Muscle layer of colon (tissue), 2 donors: Measurements from ENCODE around the gene ACP5.
"Not testable (repeated sequence)": the region's sequence is repeated elsewhere in the genome, so short reads cannot be mapped to it uniquely, and the experiment has no call there.

Source experiments
- H3K27ac ChIP-seq: one replicate; pipeline ENCODE4 v1.7.0; 2013; ENCODE audit warnings: low read depth, mild to moderate bottlenecking, low read length, moderate library complexity
- H3K27me3 ChIP-seq, 2 donors: one replicate each; pipeline ENCODE4 v1.7.0; 2013; ENCODE audit warnings: low read length in 2 of 2, mild to moderate bottlenecking in 2 of 2; ENCODE audit not compliant: insufficient read depth in 2 of 2, control insufficient read depth in 1 of 2
- H3K36me3 ChIP-seq: one replicate; pipeline ENCODE4 v1.7.0; 2013; ENCODE audit warnings: mild to moderate bottlenecking, low read length; ENCODE audit not compliant: insufficient read depth
- H3K4me1 ChIP-seq: one replicate; pipeline ENCODE4 v1.7.0; 2013; ENCODE audit warnings: mild to moderate bottlenecking, low read length; ENCODE audit not compliant: insufficient read depth
- H3K4me3 ChIP-seq, 2 donors: one replicate each; pipeline ENCODE4 v1.7.0; 2013; ENCODE audit warnings: low read length in 2 of 2, low read depth in 1 of 2, mild to moderate bottlenecking in 1 of 2, moderate library complexity in 1 of 2
- H3K9ac ChIP-seq: one replicate; pipeline ENCODE4 v1.7.0; 2013; ENCODE audit warnings: low read length
- H3K9me3 ChIP-seq: one replicate; pipeline ENCODE4 v1.7.0; 2013; ENCODE audit warnings: mild to moderate bottlenecking, low read length
- donor health status: abdominal sarcoma.
- donor health status: Adenocarcinoma of cecum.

The ACP5 gene

DNA sequence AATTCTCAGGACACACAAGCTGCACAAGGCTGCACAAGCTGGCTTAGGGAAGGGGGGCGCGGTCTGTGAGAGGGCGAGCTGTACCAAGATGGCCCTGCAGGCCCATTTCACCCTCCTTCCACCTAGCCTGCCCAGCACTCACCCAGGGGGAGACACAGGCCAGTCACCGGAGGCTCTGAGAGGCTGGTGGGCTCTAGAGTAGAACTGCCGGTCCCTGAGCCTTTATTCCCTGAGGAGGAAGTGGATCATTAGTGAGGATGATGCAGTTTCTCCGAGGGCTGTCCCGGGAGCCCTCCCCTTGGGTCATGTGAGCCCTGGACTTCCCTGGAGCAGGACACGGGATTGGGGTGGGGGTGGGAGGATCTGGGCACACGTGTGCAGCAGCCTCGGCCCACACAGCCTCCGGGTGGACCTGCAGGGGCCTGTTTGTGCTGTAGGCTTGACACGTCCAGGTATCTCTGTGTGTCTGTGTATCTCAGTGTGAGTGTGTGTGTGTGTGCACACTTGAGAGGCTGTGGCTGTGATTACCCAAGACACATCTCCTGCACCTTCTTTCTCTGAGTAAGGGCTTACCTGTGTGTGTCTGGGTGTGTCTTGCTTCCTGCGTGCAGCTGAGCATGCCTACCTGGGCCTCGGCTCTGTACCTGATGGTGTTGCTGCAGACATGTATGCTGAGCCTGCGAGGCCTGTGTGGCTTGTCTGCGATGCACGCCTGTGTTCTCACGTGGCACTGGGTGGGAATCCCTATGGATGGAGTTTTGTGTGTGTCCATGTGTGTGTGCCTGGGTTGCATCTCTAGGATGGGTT is at the start of gene ACP5:
TSS of gene ACP5 (minus strand) at position 195 of the 807 bp plus-strand sequence. CDS start 328 bp downstream, outside the sequence.
- H3K27me3 ChIP-seq: peaks cover 0 to 14% of the 10 kb centered on the region in 2 donors
- no peaks in the 10 kb centered on the region for H3K9me3 ChIP-seq
- H3K36me3 ChIP-seq: no peaks in the 10 kb centered on the region
- H3K4me1 ChIP-seq: no peaks in the 10 kb centered on the region
- peak within 1 kb of the TSS; percentile 32 for H3K27ac ChIP-seq
- no peak within 1 kb of the TSS for H3K9ac ChIP-seq
- peak within 1 kb of the TSS; percentile 27 to 32 for H3K4me3 ChIP-seq

DNA sequence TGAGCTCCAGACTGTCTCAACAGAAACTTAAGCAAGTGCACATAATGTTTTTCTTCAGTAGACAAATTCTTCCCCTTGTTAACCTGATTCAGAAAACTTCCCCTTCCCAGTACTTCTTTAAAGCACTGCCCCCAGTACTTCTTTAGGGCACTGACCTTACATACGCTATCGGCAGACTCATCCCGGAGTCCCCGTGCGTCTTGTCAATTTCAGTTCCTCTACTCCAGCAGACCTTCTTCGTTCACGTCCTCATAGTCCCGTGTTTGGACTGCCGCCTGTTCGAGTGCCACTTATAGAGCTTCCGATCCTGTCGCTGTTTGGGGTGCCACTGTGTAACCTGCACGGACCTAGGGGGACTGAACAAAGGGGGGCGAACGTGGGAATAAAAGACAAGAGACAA is 48.8 kb upstream of the ACP5 start:
- Histone ChIP-seq H3K27ac (no peak overlapping the region), H3K9ac (no peak overlapping the region), H3K4me3 (no peak overlapping the region), H3K4me1 (peaks cover 6% of the 10 kb centered on the region), H3K9me3 (no peaks in the 10 kb centered on the region), H3K27me3 (no peaks in the 10 kb centered on the region), H3K36me3 (peaks cover under 1% of the 10 kb centered on the region)

DNA sequence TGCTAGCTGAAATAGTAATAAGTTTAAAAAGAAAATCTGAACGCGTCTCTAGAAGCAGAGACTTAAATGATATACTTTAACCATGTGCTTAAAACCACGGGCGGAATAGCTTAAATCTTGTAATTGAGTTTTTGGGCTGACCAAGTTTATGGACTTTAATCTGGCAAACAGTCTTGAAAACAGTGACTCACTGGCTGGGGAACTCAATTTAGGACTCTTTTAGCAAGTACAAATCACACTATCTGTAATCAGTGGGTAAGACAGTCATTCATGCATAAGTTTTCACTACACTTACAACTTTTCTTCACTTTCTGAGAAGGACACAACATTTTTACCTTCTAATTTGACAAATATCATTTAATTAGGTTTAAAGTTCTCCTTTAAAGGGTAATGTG is 46.6 kb upstream of the ACP5 start:
- Histone ChIP-seq H3K9me3 (no peaks in the 10 kb centered on the region), H3K9ac (no peak overlapping the region), H3K27ac (no peak overlapping the region), H3K4me3 (peak overlapping the region in 1 of 2 donors; percentile 27), H3K36me3 (peaks cover 20% of the 10 kb centered on the region), H3K27me3 (no peaks in the 10 kb centered on the region), H3K4me1 (peaks cover 6% of the 10 kb centered on the region)

DNA sequence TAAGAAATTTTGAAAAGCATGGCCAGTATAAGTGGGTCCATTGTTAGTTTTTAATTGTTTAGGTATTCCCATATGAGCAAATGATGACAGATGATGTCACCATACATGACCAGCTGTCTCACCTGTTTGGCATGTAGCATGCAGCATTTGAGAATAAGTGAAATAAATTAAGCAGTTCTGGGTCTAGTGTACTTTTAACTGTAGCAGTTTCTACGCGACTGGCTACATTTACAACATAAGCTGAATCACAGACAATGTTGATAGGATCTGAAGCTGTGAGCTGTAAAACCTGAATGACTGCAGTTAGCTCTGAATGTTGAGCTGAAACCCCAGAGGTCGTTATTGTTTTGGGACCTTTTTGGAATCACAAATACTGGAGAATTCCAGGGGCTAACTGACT is 45.0 kb upstream of the ACP5 start:
- H3K9ac ChIP-seq, H3K4me1 ChIP-seq, H3K4me3 ChIP-seq, H3K9me3 ChIP-seq, H3K27ac ChIP-seq, H3K27me3 ChIP-seq: not testable (repeated sequence)
- H3K36me3 ChIP-seq: peaks cover 32% of the 10 kb centered on the region

DNA sequence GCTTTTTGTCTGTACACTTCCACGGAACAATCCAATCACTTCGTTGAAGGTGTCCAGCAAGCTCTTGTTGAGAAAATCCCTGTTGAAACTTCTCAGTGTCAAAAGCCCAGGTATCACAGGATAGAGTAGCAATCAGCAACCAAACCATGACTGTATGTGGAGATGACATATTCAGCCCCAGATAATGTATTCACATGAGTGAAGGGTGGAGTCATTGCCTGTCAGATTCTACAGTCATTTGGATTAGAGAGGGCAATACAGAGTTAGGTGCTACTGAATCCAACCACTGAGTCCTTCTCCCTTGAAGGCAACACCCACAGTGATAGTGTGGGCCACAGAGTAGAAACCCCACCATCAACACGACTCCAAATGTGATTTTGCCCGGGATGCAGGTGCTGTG is 43.1 kb upstream of the ACP5 start:
- Histone ChIP-seq H3K36me3 (peaks cover 41% of the 10 kb centered on the region), H3K9me3 (peaks cover 15% of the 10 kb centered on the region), H3K9ac (no peak overlapping the region), H3K4me3 (no peak overlapping the region), H3K4me1 (peaks cover 6% of the 10 kb centered on the region), H3K27me3 (no peaks in the 10 kb centered on the region), H3K27ac (no peak overlapping the region)

DNA sequence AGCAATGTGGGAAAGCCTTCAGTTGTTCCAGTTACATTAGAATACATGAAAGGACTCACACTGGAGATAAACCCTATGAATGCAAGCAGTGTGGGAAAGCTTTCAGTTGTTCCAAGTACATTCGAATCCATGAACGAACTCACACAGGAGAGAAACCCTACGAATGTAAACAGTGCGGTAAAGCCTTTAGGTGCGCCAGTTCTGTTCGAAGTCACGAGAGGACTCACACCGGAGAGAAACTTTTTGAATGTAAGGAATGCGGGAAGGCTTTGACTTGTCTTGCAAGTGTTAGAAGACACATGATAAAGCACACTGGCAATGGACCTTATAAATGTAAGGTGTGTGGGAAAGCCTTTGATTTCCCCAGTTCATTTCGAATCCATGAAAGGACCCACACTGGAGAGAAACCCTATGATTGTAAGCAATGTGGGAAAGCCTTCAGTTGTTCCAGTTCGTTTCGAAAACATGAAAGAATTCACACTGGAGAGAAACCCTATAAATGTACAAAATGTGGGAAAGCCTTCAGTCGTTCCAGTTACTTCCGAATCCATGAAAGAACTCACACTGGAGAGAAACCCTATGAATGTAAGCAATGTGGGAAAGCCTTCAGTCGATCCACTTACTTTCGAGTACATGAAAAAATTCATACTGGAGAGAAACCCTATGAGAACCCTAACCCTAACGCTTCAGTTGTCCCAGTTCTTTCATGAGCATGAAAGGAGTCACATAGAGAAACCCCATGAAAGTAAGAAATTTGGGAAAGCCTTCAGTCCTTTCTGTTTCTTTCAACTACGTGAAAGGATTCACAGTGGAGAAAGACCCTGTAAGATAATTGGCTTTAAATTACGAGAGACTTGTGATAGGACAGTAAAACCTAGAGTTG is 40.0 kb upstream of the ACP5 start:
- H3K27ac ChIP-seq: no peak overlapping the region
- peaks cover 41% of the 10 kb centered on the region for H3K36me3 ChIP-seq
- H3K27me3 ChIP-seq: no peaks in the 10 kb centered on the region
- H3K9me3 ChIP-seq: peaks cover 15% of the 10 kb centered on the region
- H3K4me3 ChIP-seq: no peak overlapping the region
- no peaks in the 10 kb centered on the region for H3K4me1 ChIP-seq
- no peak overlapping the region for H3K9ac ChIP-seq

DNA sequence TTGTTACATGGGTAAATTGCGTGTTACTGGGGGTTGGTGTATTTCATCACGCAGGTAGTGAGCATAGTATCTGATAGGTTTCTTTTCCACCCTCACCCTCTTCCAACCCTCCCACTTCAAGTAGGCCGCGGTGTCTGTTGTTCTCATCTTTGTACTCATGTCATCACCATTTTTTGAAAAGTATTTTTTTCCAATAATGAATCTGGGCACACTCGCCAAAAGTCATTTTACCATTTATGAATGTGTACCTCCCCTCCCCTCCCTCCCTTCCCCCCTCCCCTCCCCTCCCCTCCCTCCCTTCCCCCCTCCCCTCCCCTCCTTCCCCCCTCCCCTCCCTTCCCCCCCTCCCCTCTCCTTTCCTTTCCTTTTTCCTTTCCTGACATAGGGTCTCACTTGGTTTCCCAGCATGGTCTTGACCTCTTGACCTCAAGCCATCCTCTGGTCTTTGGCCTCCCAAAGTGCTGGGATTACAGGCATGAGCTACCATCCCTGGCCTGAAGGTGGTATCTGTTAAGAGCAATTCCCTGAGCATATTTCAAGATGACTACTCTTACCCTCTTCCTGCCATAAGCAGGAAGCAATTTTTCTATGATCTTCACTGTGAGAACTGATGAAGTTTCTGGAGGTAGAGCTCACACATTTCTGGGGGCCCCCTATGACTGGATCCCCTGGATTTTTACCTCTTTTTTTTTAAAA is 35.5 kb upstream of the ACP5 start:
- Histone ChIP-seq H3K4me3 (no peak overlapping the region), H3K9ac (no peak overlapping the region), H3K27ac (no peak overlapping the region), H3K9me3 (peaks cover 13% of the 10 kb centered on the region), H3K36me3 (peaks cover 15% of the 10 kb centered on the region), H3K4me1 (no peaks in the 10 kb centered on the region), H3K27me3 (no peaks in the 10 kb centered on the region)

DNA sequence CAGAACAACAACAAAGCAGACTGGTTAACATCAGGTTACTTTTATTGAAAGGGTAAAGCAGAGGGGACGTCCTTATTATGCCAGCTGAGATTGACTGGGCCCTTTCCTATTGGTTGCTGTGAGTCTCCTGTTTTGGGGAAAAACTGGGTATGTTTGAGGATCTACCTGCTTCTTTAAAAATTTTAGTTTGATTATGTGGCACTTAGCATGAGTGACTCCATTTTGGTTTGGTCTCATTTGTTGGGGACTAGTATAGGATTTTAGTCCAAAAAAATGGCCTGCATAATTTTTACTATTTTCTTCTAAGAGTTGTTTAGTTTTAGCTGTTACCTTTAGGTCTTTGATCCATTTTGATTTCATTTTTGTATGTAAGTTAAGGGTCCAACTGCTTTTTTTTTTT is 34.3 kb upstream of the ACP5 start:
- Histone ChIP-seq H3K36me3 (peaks cover 3% of the 10 kb centered on the region), H3K4me3 (no peak overlapping the region), H3K27ac (no peak overlapping the region), H3K4me1 (no peaks in the 10 kb centered on the region), H3K27me3 (no peaks in the 10 kb centered on the region), H3K9me3 (peaks cover under 1% of the 10 kb centered on the region), H3K9ac (no peak overlapping the region)

DNA sequence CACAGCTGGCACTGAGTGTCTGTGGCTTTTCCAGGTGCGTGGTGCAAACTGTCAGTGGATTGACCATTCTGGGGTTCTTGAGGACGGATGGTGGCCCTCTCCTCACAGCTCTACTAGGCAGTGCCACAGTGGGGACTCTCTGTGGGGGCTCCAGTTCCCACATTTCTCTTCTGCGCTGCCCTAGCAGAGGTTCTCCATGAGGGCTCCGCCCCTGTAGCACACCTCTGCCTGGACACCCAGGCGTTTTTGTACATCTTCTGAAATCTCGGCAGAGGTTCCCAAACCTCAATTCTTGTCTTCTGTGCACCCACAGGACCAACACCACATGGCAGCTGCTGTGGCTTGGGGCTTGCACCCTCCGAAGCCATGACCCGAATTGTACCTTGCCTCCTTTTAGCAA is 29.0 kb upstream of the ACP5 start:
- H3K9me3 ChIP-seq: no peaks in the 10 kb centered on the region
- peaks cover 10% of the 10 kb centered on the region for H3K36me3 ChIP-seq
- H3K27me3 ChIP-seq: no peaks in the 10 kb centered on the region
- no peak overlapping the region for H3K4me3 ChIP-seq
- H3K9ac ChIP-seq: no peak overlapping the region
- no peak overlapping the region for H3K27ac ChIP-seq
- H3K4me1 ChIP-seq: no peaks in the 10 kb centered on the region

DNA sequence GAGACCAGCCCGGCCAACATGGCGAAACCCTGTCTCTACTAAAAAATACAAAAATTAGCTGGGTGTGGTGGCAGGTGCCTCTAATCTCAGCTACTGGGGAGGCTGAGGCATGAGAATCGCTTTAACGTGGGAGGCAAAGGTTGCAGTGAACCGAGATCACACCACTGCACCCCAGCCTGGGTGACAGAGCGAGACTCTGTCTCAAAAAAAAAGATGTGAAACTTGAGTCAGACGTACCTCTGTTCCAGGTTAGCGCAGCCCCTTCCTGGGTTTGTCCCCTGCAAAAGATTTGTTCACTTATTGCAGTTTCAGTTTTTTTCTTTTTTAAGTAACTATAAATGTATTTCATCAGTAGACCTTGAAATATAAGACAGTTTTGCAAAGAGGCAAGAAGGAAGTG is 22.3 kb upstream of the ACP5 start:
- H3K4me3 ChIP-seq, H3K27me3 ChIP-seq, H3K9me3 ChIP-seq, H3K9ac ChIP-seq, H3K27ac ChIP-seq: not testable (repeated sequence)
- H3K4me1 ChIP-seq: peaks cover 11% of the 10 kb centered on the region
- peaks cover 19% of the 10 kb centered on the region for H3K36me3 ChIP-seq

DNA sequence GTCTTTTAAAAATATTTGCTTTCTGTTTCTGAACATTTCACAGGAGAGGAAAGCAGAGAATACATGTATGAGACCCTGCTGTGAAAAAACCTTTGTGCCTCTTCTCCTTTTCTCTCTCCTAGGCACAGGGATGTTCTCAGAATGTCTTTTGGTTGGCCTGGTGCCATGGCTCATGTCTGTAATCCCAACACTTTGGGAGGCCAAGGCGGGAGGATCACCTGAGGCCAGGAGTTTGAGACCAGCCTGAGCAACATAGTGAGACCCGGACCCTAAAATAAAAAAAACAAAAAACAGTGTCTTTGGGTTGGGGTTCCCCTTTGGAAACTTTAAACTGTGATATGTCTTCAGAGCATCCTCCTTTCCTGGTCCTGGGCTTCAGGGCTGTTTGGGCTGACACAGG is 21.3 kb upstream of the ACP5 start:
- H3K27me3 ChIP-seq: no peaks in the 10 kb centered on the region
- no peaks in the 10 kb centered on the region for H3K9me3 ChIP-seq
- peaks cover 9% of the 10 kb centered on the region for H3K36me3 ChIP-seq
- H3K9ac ChIP-seq: no peak overlapping the region
- no peak overlapping the region for H3K27ac ChIP-seq
- no peak overlapping the region for H3K4me3 ChIP-seq
- peaks cover 11% of the 10 kb centered on the region for H3K4me1 ChIP-seq
